ENCODE measurements around the gene GSE1.
A peak's percentile ranks its signal among the peaks of the same experiment; 100 is the strongest.

Gene GSE1

DNA sequence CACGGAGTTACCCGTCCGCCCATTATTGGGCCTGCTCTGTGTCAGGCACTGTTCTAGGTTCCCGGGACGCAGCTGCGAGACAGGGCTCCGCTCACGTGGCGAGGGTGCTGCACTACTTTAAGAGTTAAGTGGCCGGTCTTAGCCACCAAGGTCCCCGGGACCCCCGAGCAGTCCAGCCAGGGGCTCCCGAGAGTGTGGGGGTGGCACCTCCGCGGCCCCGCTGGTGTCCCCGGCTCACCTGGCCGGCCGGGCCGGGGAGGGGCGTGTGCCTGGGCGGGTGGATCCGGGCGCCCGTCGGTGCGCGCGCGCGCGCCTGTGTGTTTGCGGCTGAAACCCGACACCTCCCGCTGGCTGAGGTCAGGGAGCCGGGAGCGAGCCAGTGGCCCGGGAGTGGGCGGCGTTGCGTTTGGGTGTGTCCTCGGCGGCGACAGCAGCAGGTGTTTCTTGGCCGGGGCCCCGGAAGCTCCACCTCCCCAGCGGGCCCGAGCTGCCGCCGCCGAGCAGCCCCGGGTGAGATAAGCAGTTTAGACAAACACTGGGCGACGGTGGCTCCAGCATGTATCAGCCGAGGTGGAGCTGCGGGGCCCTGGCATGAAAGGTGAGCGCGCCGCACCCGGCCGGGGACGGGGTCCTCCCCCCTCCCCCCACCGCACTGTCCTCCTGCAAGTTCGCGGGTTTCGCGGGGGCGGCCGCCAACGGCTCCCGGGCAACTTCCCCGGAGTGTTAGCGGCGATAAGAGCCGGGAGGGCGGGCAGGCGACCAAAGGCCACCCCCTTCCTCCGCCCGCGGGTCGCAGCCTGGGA, at the start of gene GSE1:
Gene GSE1, plus strand, starts transcription at position 522 of the 803 bp plus-strand sequence. Its CDS starts 70 bp downstream, at position 592.
- DNase-seq (ENCODE audit: low read depth), result peak; percentile 61

DNA sequence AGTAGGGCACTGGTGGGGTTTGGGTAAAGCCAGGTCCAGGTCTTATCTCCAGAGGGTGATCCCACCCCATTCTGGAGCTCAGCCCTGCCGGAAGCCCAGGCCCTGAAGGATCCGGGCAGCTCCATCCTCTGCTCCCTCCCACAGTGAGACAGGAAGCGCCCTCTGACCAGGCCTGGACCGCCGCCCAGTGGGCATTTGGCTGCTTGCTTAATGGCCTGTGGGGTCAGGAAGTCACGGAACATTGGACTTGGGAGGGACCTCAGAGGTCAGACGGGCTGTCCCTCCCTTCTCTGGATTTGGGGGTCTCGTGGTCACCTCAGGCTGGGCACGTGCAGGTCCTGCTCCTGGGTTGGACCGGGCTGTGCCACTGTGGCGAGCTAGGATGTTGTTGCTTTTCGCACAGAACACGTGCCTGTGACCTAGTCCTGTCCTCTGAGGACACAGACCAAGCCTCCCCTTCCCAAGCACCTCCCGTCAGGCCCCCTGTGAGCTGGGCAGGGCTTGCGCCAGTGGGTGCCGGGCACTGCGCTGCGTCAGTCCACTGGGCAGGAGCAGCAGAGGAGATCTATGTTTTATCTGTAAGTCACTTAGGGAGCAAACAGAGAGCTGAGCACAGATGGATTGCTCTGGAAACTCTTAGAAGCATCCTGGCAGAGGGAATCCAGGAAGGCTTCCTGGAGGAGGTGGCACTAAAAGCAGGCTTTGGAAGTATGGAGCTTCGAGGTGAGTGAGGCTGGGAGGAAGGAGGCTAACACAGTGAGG, 49.4 kb upstream of the GSE1 start:
- DNase-seq (ENCODE audit: low read depth), result no peak

DNA sequence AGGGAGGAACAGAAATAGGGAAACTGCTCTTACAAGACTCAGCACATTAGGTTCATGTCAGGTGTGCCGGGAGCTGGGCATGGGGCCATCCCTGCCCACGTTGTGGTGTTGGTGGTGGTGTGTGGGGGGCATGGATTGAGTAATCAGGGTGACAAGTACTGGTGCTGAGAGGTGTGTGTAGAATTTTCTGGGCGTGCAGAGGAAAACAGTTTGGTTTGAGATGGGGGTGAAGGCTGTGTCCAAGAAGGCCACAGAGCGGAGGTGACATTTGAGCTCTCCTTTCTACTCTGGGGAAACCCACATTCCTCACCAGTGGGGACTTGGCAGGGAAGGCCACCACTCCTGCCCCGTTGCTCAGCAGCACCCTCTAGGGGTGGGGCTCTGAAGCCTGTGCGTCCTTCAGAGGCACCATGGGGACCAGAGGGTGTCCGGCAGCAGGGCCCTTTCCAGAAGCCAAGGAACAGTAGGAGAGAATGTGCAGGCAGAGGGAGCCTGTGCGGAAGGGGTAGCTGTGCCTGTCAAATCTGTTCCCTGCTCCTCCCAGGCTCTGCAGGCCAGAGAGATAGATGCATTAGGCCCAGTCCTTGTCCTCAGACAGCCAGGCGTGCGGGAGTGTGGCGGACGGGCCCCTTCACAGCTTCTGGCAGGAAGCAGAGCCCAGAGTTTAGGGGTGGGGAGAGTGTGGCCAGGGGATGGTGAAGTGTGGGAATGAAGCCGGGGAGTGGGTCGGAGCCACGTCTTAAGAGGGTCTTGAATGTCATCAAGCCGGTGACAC, 48.7 kb upstream of the GSE1 start:
- DNase-seq (ENCODE audit: low read depth), result no peak

DNA sequence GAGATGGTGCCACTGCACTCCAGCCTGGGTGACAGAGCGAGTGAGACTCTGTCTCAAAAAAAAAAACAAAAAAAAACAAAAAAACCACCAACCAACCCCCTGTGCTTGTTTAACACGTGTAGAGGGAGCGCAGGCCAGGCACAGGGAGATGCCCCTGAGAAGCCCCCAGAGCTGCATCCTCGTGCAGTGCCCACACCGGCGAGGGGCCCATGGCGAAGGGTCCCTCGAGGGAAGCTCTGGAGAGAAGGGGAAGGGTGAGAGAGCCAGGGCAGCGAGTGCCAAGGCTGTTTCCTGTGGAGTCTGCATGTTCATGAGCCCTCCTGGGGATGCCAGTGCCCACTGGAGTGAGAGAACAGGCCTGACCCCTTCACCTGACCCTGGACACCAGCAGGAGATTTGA, 47.8 kb upstream of the GSE1 start:
- no peak for DNase-seq (ENCODE audit: low read depth)

DNA sequence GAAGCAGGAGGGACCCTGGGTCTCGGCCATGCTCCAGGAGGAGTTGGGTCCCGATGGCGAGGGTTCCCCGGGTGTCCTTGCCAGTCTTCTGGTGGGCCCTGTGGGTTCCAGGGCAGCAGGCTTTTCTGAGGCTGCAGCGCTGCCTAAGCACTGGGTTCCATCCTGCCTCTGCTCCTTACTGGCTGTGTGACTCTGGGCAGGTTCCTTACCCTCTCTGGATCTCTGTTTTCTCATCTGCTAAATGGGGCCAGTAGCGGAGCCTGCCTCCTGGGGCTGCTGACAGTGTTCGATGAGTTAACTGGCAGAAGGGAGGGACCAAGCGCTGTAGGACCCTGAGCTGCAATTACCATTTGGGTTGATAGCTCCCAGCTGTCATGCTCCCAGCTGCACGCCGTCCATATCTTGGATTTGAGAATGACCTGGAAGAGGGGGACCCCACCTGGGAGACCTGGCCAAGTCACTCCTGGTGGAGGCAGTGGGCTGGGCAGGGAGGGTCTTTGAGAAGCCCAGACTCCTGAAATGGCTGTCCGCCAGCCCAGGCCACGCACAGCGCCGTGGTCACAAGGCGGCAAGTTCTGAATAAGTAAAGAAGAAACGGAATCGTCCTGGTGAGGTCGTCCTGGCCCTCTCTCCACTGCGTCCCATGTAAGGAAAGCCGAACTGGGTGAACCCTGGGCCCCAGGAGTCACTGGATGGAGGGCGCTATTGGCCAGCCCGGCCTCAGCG, 47.2 kb upstream of the GSE1 start:
- DNase-seq (ENCODE audit: low read depth), result no peak

DNA sequence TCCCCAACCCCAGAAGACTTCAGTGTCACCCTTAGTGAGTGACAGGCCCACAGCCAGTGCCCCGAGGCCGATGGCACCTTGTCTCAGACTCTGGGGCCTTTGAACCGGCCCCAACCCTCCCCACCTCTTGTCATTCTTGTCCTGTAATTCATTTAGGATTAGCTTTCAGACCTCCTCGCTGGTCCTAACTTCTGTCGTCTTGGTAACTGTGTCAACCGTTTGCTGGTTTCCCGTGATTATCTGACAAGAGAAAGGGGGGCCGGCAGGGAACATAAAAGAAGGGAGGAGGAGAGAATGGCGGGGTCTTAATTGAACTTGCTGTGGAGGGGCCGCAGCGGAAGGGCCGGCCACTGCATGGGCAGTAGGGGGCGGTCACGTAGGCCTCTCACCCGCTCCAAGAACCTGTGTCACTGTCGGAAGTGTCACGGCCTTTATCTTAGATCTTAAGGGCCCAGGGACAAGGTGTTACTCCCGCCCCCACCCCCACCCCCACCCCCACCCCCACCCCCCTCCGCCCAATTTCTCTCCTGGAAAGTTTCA, 46.5 kb upstream of the GSE1 start:
- DNase-seq (ENCODE audit: low read depth), result no peak

DNA sequence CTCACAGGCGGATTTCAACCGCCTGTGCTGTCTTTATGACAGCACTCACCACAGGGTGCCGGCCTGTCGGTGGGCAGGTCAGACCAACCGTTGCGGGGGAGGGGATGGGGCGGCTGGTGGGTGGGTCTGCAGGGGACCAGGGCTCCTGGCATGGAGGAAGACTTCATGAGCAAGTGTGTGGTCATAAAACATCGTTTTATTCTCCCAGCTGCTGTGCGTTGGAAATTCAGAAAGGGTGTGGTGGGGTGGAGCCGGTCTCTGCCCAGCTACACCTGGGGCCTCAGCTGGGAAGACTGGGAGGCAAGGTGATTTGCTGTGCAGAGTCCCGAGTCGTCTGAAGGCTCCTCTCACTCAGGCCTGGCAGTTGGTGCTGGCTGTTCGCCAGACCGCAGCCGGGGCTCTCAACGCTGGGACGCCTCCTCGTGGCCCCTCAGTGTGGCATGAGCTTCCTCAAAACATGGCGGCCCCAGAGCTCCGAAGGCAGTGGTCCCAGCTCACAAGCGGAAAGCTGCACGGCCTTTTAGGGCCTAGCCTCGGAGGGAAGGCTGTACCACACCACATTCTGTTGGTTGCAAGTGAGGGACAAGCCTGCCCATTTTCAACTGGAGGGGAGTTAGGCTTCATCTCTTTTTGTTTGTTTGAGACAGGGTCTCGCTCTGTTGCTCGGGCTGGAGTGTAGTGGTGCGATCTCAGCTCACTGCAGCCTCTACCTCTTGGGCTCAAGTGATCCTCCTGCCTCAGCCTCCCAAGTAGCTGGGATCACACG, 45.8 kb upstream of the GSE1 start:
- no peak for DNase-seq (ENCODE audit: low read depth)

DNA sequence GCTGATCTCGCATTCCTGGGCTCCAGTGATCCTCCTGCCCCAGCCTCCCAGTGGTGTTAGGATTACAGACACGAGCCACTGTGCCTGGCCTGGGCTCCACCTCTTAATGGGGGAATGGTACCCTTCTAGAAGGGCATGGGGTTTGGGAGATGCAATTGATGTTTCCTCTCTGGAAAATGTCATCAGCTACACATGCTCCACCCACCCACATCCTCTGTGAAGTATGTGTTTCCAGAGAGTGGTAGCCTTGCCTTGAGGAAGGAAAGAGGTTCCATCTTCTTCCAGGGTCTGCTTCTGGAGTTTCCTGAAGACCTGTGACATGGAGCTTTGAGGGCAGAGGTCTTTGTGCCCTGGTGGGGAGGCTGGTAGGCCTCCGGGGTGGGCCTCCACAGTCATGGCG, 45.2 kb upstream of the GSE1 start:
- DNase-seq (ENCODE audit: low read depth), result no peak

DNA sequence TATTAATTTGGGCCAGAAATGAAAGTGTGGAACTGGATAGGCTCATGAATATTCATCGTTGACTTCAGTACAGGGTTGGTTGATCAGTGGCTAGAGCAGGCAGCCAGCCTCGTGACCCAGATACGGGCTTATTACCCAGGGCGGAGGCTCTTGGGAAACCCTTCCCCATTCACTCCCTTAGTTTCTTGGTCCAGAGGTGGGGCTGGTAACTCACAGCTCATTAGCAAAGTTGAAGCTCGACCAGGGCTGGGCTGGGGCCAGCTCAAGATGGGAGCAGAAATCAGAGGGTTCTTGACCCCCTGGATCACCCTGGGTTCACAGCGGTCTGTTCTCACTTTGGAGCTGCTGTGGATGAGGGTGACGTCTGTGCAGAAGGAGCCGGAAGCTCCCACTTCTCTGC, 44.6 kb upstream of the GSE1 start:
- no peak for DNase-seq (ENCODE audit: low read depth)

DNA sequence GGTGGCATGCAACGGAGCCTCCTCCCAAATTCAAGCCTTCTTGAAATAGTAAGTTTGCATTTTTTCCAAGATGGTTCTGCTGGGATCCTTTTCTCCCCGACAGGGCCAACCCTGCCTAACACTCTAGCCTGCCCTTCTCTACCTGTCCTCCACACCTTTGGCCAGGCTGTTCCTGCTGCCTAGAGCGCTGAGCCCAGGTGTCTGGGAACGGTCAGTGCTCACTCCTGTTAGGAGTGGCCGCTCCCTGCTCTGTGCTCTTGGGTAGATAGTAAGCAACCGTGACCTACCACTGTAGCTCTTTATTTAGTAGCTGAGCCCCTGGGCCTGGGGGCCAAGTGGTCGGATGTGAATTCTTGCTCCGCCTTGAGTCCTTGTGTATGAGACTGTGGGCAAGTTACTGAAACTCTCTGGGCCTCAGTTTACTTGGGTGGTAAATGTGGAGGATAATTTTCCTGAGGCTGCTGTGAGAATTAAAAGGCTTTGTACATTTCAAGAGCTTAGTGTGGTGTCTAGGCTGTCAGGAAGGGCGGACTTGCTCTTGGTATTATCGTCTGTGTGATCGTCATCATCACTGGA, 44.0 kb upstream of the GSE1 start:
- DNase-seq (ENCODE audit: low read depth), result no peak

DNA sequence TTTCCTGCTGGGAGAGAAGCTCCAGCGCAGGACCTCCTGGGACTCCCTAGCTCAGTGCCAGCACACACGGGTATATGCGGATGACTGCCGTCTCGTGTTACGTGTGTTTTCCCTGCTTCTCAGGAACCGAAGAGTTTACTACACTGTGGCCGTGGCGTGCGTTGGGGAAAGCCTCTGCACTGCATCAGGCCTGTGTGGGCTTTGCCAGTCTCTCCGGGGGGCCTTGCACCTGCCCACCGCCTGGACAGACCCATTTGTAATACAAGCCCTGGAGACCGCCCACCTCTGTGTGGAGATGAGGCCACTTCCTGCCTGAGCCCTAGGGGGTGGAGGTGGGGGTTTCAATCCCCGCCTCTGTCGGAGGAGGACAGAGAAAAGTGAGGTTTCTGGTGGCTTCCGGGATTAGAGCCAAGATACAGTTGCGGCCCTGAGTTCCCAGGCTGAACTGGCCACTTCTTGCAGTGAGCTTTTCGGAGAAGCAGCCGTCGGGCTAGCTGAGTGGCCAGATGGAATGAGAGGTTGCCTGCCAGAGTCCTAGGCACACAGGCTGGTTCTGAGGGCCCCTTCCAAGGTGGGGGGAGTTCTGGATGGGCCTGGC, 43.4 kb upstream of the GSE1 start:
- peak; percentile 79 for DNase-seq (ENCODE audit: low read depth)

DNA sequence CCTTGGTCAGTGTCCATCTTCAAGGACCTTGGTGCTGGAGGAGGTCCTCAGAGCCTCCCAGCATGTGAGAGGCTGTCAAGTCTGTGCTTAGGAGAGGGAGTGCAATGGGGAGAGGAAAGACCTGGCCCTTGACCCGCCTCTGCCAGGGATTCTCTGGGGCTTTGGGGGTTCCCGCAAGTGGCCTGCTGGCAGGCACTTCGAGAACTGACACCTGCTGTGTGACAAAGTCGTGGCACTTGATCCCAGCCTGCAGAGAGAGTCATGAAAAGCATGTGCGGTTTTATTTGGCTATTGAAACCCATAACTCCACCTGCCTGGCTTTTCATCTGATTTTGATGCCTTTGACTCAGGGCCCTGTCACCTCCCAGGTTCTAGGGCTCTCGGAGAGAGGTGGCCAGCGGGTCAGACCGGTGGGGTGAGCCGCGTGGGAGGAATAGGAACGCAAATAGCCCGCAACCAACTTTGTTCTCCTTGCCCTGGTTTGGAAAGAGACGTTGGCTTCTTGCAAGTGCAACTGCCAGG, 42.8 kb upstream of the GSE1 start:
- DNase-seq (ENCODE audit: low read depth), result no peak

DNA sequence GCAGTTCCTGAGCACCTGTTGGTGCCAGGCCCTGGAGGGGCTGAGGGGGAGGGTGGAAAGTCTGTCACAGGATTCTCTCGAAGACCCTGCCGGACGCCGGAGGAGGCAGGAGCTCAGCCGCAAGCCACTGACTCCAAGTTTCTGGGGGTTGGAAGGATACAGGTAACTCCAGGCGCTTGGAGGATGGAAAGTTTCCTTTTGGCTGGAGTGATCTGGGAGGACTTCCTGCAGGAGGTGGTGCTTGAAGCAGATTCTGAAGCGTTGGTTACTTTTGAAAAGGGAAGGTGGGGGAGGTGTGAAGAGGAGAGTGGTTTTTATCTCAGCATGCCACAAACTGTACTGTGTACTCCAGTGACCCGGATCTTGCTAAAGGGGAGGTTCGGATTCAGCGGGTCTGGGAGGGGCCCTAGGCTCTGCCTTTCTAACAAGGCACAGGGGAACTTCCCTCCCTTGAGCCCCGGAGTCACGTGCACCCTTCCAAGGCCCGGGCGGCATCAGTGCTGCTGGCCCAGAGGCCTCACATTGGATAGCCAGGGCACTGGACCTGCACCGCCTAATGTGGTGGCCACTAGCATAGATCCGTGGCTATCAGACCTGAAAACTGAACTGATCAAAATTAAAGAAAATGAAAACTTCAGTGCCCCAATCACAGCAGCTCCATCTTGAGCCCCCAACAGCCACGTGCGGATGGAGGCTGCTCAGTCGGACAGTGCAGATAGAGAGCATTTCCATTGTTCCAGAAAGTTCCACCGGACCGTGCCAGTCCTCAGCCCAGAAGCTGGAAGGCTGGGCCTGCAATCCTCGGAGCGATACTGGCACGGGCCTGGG, 42.2 kb upstream of the GSE1 start:
- no peak for DNase-seq (ENCODE audit: low read depth)

DNA sequence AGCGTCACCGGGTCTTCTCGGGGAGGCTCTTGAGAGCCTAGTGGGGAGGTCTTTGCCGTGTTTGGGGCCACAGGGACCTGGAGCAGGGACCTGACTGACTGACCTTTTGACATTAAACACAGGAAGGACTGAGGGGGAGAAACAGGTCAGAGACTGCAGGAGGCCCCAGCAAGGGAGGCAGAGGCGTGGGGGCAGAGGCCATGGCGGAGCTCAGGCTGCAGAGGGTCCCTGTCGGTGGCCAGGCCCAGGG, 41.6 kb upstream of the GSE1 start:
- no peak for DNase-seq (ENCODE audit: low read depth)

DNA sequence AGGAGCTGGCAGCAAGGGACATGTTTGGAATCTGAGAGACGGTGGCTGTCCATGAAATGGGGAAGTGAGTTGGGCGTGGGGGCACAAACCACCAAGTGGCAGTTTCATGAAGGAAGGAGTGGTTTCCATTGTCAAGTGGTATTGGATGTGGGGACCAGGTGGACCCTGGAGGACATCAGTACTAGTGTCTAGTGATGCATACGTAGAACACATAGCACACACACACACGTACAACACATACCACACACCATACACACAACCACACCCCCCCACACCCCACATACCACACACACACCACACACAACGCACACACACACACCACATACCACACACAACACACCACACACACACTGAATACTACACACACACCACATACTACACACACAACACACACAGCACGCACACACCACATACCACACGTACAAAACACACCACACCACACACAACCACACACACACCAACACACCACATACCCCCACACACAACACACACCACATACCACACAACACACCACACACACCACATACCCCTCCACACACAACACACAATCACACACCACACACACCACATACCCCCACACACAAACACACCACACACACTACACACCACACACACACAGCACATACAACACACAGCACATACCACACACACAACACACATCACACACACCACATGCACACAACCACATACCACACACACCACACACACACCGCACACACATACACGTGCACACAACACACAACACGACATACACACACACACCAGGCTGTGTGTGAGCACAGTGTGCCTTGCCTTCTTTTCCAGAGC, 41.1 kb upstream of the GSE1 start:
- DNase-seq (ENCODE audit: low read depth), result no peak

DNA sequence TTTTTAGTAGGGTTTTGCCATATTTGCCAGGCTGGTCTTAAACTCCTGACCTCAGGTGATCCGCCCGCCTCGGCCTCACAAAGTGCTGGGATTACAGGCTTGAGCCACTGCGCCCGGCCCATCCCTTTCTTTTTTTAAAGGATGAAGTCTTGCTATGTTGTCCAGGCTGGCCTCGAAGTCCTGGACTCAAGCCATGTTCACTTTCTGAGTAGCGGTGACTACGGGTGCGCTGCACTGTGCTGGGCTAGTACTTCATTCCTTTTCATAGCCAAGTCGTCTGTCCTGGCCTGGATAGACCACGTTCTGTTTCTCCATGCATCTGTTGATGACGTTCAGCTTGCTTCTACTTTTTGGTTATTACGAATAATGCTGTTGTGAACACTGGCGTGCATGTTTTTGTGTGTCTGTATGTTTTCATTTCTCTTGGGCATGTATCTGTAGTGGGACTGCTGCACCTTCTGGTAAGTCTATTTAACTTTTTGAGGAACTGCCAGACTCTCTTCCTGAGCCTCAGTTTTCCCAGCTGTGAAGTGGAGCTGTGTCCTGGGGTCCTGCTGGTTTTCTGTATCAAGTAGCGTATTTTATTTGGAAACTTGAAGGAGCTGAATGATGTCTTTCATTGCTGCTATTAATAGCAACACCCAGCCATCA, 40.0 kb upstream of the GSE1 start:
- no peak for DNase-seq (ENCODE audit: low read depth)

DNA sequence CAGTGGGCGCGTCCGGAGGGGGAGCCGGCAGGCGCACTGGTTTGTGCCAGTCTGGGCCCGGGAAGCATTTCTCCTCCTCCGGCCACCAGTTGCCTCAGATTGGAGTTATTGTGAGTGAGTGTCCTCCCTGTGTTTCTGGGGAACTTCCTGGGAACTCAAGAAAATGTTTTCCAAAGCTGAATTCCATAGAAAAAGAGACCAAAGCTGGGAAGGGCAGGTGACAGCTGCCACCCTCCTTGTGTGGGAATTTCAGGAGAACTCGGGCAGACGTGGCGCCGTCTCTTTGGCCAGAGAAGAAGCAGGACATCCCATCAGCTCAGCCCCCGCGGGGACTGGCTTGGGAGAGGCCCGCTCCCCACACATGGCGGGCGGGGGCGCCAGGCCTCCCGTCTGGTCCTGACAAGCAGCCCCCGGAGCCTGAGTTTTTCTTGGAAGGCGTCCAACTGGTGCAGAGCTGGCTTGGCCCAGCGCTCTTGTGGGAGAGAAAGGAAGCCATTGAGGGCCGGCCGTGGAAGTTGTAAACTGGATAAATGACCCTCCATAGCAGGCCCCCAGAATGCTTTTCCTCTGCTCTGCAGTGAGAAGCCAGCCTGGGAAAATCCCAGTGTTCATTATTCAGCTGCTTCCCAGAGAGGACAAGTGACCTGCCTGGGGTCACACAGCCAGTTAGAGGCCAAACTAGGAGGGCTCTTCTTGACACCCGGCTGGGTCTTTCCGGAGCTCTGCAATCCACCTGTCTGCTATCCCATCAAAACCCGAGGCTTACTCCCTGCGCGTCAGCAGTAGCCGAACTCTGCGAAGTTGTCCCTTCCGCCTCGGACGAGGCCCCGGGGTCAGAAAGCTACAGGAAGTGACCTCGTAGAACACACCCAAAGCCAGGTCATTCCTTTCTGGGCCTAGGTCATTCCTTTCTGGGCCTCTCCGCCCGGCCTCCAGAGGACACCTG, 39.2 kb upstream of the GSE1 start:
- DNase-seq (ENCODE audit: low read depth), result no peak
